Natural killer cell (primary cell): ENCODE results near the gene SNX19. TPM values are rescaled to one million over a fixed set of nuclear protein-coding genes. Genes with fewer than 3 reads are reported as not detected.
A peak's percentile ranks its signal among the peaks of the same experiment; 100 is the strongest.
"Not testable (repeated sequence)": the region's sequence is repeated elsewhere in the genome, so short reads cannot be mapped to it uniquely, and the experiment has no call there.

Experiments used
- ATAC-seq, 3 donors: fragments of 150-1000 bp in 2 of 3; fragments of 200-7000 bp in 1 of 3; cut with Tn5 transposase; 1 replicate in 1 of 3; 2 replicates in 2 of 3; pipeline ENCODE4 v1.10.0; 2021; ENCODE audit warnings: mild to moderate bottlenecking in 2 of 3, moderate library complexity in 2 of 3
- DNase-seq, 2 donors: peaks; one replicate each; pipeline versions ENCODE4 v3.0.0 to v3.0.0-alpha.2; 2013 to 2021; ENCODE audit warnings: mixed read lengths in 1 of 2
- H3K27ac ChIP-seq: one replicate; pipeline ENCODE4 v1.5.1; 2013; ENCODE audit warnings: mild to moderate bottlenecking, low read length
- H3K27me3 ChIP-seq: one replicate; pipeline ENCODE4 v1.6.1; 2013; ENCODE audit warnings: low read length; ENCODE audit not compliant: control insufficient read depth, insufficient read depth
- H3K36me3 ChIP-seq: one replicate; pipeline ENCODE4 v1.6.1; 2013; ENCODE audit warnings: low read length; ENCODE audit not compliant: control insufficient read depth, insufficient read depth
- H3K4me1 ChIP-seq: one replicate; pipeline ENCODE4 v1.6.1; 2013; ENCODE audit warnings: low read length; ENCODE audit not compliant: control insufficient read depth, insufficient read depth
- H3K4me3 ChIP-seq: one replicate; pipeline ENCODE4 v1.5.1; 2013; ENCODE audit warnings: low read length
- H3K9me3 ChIP-seq: one replicate; pipeline ENCODE4 v1.6.1; 2013; ENCODE audit warnings: low read length; ENCODE audit not compliant: control insufficient read depth, insufficient read depth
- H3K27ac Mint-ChIP-seq, 2 donors: one replicate each; pipeline ENCODE4 v1.8.0; 2022; ENCODE audit warnings: mild to moderate bottlenecking in 2 of 2, mixed read lengths in 2 of 2, moderate library complexity in 1 of 2
- H3K27me3 Mint-ChIP-seq, 2 donors: one replicate each; pipeline ENCODE4 v1.8.0; 2022; ENCODE audit warnings: low read depth in 2 of 2, mixed read lengths in 2 of 2
- H3K36me3 Mint-ChIP-seq: one replicate; pipeline ENCODE4 v1.8.0; 2022; ENCODE audit warnings: mixed read lengths
- H3K4me1 Mint-ChIP-seq, 2 donors: one replicate each; pipeline ENCODE4 v1.8.0; 2022; ENCODE audit warnings: mixed read lengths in 2 of 2
- H3K4me3 Mint-ChIP-seq: one replicate; pipeline ENCODE4 v1.8.0; 2022; ENCODE audit warnings: mild to moderate bottlenecking, moderate library complexity, mixed read lengths
- H3K9me3 Mint-ChIP-seq, 2 donors: one replicate each; pipeline ENCODE4 v1.8.0; 2022; ENCODE audit warnings: mixed read lengths in 2 of 2
- CTCF ChIP-seq: fragments of 200-600 bp; IDR thresholded peaks from one replicate; pipeline ENCODE4 v1.8.0; 2022; ENCODE audit warnings: antibody characterized with exemption
- WGBS: methylation state at CpG from one replicate; pipeline ENCODE4 v1.1.7; 2013; ENCODE audit warnings: missing lambda C conversion rate; ENCODE audit not compliant: insufficient coverage; 5-methylcytosine and 5-hydroxymethylcytosine counted together
- intact Hi-C: fragments of 100-400 bp; cut with micrococcal nuclease; formaldehyde crosslinking; loops from one replicate; pipeline ENCODE4 v1.14.2; 2022
- total RNA-seq, 4 donors: library from RNA; stranded (reverse); fragments of 120-200 nt in 1 of 4; gene quantifications; one replicate each; pipeline versions ENCODE4 v1.2.3 to v1.2.4, GENCODE V29; 2013 to 2022

Gene SNX19
- total RNA-seq, 3 donors from 2014 or later (not counting 1 experiment from before 2014, with no cell fraction given), result 65.4 to 76.6 (median 72.0) TPM

- H3K4me3 Mint-ChIP-seq, result no peak overlapping the region
- no peaks in the 10 kb centered on the region for H3K36me3 Mint-ChIP-seq
- H3K4me3 ChIP-seq, result no peak overlapping the region
- intact Hi-C loops, result no loop called here
- H3K27me3 ChIP-seq, result no peaks in the 10 kb centered on the region
- H3K27me3 Mint-ChIP-seq, result peaks cover 11 to 14% of the 10 kb centered on the region in 2 donors
- H3K27ac ChIP-seq, result no peak overlapping the region
- 63% methylated on average over 1 of the region's 1 CpG for WGBS
- peaks cover 10 to 12% of the 10 kb centered on the region in 2 donors for H3K4me1 Mint-ChIP-seq
- peaks cover 4% of the 10 kb centered on the region for H3K4me1 ChIP-seq
- ATAC-seq (no peak), DNase-seq (no peak)
- no peak for TF ChIP-seq CTCF
- H3K36me3 ChIP-seq, result no peaks in the 10 kb centered on the region
- no peaks in the 10 kb centered on the region for H3K9me3 ChIP-seq
- no peak overlapping the region for H3K27ac Mint-ChIP-seq
- no peaks in the 10 kb centered on the region for H3K9me3 Mint-ChIP-seq
These were observed 56.4 kb downstream of the SNX19 start for GRCh38 chr11:130859886-130860285.

GRCh38 chr11:130858215-130858614 lies 58.1 kb downstream of the SNX19 start:
- Mint-ChIP-seq H3K27me3 (peaks cover 11 to 15% of the 10 kb centered on the region in 2 donors), H3K4me3 (no peak overlapping the region), H3K9me3 (no peaks in the 10 kb centered on the region), H3K36me3 (no peaks in the 10 kb centered on the region), H3K4me1 (peaks cover 6 to 8% of the 10 kb centered on the region in 2 donors), H3K27ac (no peak overlapping the region)
- H3K27ac ChIP-seq, result no peak overlapping the region
- peak in 1 of 2 donors; percentile 33 for DNase-seq
- no peaks in the 10 kb centered on the region for H3K36me3 ChIP-seq
- intact Hi-C loops, result no loop called here
- H3K27me3 ChIP-seq, result no peaks in the 10 kb centered on the region
- H3K4me3 ChIP-seq, result no peak overlapping the region
- H3K9me3 ChIP-seq, result no peaks in the 10 kb centered on the region
- no peak for ATAC-seq
- H3K4me1 ChIP-seq, result peaks cover 4% of the 10 kb centered on the region
- no peak for TF ChIP-seq CTCF
- WGBS, result 94% methylated on average over 2 of the region's 2 CpGs

GRCh38 chr11:130855707-130856106 lies 60.6 kb downstream of the SNX19 start:
- H3K4me1 ChIP-seq, ATAC-seq, H3K27ac ChIP-seq, H3K9me3 ChIP-seq, H3K4me3 Mint-ChIP-seq, H3K4me1 Mint-ChIP-seq, DNase-seq, intact Hi-C loops, H3K27me3 ChIP-seq, H3K36me3 ChIP-seq, H3K36me3 Mint-ChIP-seq, H3K27ac Mint-ChIP-seq, H3K4me3 ChIP-seq, H3K9me3 Mint-ChIP-seq: not testable (repeated sequence)
- WGBS, result no CpG with 5 or more reads among the region's 2 CpGs
- H3K27me3 Mint-ChIP-seq, result peaks cover 16 to 29% of the 10 kb centered on the region in 2 donors

GRCh38 chr11:130854483-130854882 lies 61.8 kb downstream of the SNX19 start:
- intact Hi-C loops, result no loop called here
- Mint-ChIP-seq H3K27ac (no peak overlapping the region), H3K36me3 (no peaks in the 10 kb centered on the region), H3K4me1 (no peaks in the 10 kb centered on the region), H3K27me3 (peaks cover 23 to 29% of the 10 kb centered on the region in 2 donors), H3K9me3 (no peaks in the 10 kb centered on the region), H3K4me3 (no peak overlapping the region)
- no peaks in the 10 kb centered on the region for H3K4me1 ChIP-seq
- no peak for TF ChIP-seq CTCF
- H3K27me3 ChIP-seq, result peaks cover 5% of the 10 kb centered on the region
- no peaks in the 10 kb centered on the region for H3K9me3 ChIP-seq
- H3K4me3 ChIP-seq, result no peak overlapping the region
- ATAC-seq (no peak), DNase-seq (no peak)
- no peak overlapping the region for H3K27ac ChIP-seq
- 74% methylated on average over 3 of the region's 4 CpGs for WGBS
- no peaks in the 10 kb centered on the region for H3K36me3 ChIP-seq
